Cardiac fibroblast (primary cell): ENCODE measurements around the gene ANP32A.

Experiments
- DNase-seq, 2 donors: peaks; one replicate each; pipeline versions ENCODE4 v3.0.0 to v3.0.0-alpha.2; 2010; ENCODE audit warnings: low read depth in 2 of 2
- H3K4me3 ChIP-seq, 2 donors: replicated peaks in 1 of 2; 1 replicate in 1 of 2; 2 replicates in 1 of 2; pipeline ENCODE4 v1.5.1; 2011; ENCODE audit warnings: low read depth in 2 of 2, low read length in 2 of 2, mild to moderate bottlenecking in 2 of 2, moderate library complexity in 1 of 2
- CTCF ChIP-seq: IDR thresholded peaks from one replicate; pipeline ENCODE4 v1.5.1; 2011; ENCODE audit warnings: low read depth, mild to moderate bottlenecking, low read length, inconsistent platforms

ANP32A gene

DNA sequence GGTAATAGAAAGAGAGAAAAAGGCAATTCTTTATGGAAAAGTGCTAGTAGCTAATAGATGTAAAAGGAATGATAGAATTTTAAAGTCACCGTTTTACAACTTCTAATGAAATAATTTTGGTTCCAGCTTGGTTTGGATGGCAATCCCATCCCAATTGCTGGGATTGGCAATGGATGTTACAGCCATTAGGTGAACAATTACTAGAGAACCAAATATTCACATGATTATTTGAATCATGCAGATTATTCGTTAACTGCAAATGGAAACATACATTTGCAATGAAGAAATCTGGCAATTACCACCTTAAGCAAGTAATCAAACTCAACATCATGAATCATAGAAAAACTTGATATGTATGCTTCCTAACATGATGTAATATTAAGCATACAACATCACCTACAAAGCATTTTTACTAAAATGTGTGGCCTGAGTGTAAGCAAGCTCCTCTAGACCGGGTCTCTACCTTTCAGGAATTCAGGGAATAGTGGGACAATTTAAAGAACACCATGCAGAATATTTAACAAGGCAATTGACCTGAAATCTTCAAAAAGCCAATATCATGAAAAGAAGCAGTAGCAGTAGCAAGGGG lies 26.2 kb upstream of the ANP32A start:
- no peak for TF ChIP-seq CTCF
- no peak overlapping the region for H3K4me3 ChIP-seq
- no peak for DNase-seq

- H3K4me3 ChIP-seq: no peak overlapping the region
- TF ChIP-seq CTCF: no peak
- DNase-seq: no peak
These were observed 24.3 kb upstream of the ANP32A start for GRCh38 chr15:68844856-68845550.

GRCh38 chr15:68843425-68844311 lies 23.0 kb upstream of the ANP32A start:
- no peak for TF ChIP-seq CTCF
- H3K4me3 ChIP-seq: peak overlapping the region; percentile 24 to 29
- peak; percentile 17 to 29 for DNase-seq

DNA sequence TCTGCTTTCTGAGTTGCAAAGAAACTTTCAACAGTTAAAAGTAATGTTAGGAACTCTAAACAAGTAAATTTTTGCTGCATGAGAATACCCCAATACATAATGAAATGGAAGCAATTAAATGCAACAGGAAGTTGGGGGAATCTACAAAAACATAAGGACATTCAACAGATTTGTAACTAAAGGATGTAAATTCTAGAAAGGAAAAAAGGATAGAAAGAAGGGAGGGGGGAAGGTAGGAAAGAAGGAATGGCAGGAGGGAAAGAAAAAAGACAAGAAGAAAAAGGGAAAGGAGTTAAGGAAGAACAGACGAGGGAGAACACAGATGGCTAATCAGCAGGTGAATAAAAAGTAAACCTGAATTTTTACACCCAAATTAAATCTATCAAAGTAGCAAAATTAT lies 22.3 kb upstream of the ANP32A start:
- H3K4me3 ChIP-seq: no peak overlapping the region
- DNase-seq: no peak
- TF ChIP-seq CTCF: no peak

DNA sequence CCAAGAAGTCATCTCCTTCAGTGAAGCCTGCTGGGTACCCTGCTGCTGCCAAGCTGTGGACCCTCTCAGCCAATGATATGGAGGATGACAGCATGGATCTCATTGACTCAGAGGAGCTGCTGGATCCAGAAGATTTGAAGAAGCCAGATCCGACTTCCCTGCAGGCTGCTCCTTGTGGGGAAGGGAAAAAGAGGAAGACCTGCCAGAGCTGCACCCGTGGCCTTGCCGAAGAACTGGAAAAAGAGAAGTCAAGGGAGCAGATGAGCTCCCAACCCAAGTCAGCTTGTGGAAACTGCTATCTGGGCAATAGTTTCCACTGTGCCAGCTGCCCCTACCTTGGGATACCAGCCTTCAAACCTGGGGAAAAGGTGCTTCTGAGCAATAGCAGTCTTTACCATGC lies 13.7 kb upstream of the ANP32A start:
- TF ChIP-seq CTCF: no peak
- H3K4me3 ChIP-seq: no peak overlapping the region
- DNase-seq: no peak

- no peak for TF ChIP-seq CTCF
- DNase-seq: no peak
- no peak overlapping the region for H3K4me3 ChIP-seq
These were observed 13.1 kb upstream of the ANP32A start for GRCh38 chr15:68833700-68834331.
